OCI-LY3 (cell line): ENCODE results near the gene LIPJ.

Experiments used
- CTCF ChIP-seq: fragments of 200-600, 300-600 bp; sonication (generic); IDR thresholded peaks from 2 replicates; pipeline ENCODE4 v1.5.1; 2014; ENCODE audit warnings: antibody characterized with exemption, low read length, low read depth
- EZH2phosphoT487 ChIP-seq: fragments of 200-600 bp; shearing (Covaris generic); IDR thresholded peaks from 2 replicates; pipeline ENCODE4 v1.6.1; 2018; ENCODE audit warnings: antibody characterized with exemption, mixed run types, low read depth

- no peak for TF ChIP-seq CTCF
- TF ChIP-seq EZH2phosphoT487, result no peak
Measured at GRCh38 chr10:88623835-88624234, 37.3 kb downstream of the LIPJ start.
